B cell (primary cell): ENCODE measurements around the gene CRHR2. TPM values are rescaled to one million over a fixed set of nuclear protein-coding genes. Genes with fewer than 3 reads are reported as not detected.

Experiments used
- ATAC-seq: fragments of 200-7000 bp; cut with Tn5 transposase; one replicate; pipeline ENCODE4 v1.10.0; 2021; ENCODE audit warnings: low read depth, mild to moderate bottlenecking, moderate number of reproducible peaks, moderate library complexity
- CTCF ChIA-PET: fragments of 350-600 bp; sonication (Branson Sonifier 250); formaldehyde crosslinking; loops from one replicate; lab custom pipeline; 2021; ENCODE audit warnings: antibody characterized with exemption, inconsistent platforms; lab: Charles Lee
- POLR2A ChIA-PET: fragments of 350-600 bp; sonication (Branson Sonifier 250); formaldehyde crosslinking; loops from one replicate; lab custom pipeline; 2021; ENCODE audit warnings: antibody characterized with exemption; lab: Charles Lee
- DNase-seq: peaks from one replicate; pipeline ENCODE4 v3.0.0; 2013
- H2AFZ ChIP-seq: 2 replicates; pipeline ENCODE4 v1.6.1; 2012; ENCODE audit warnings: mild to moderate bottlenecking, low read depth, low read length; ENCODE audit not compliant: insufficient read depth, poor library complexity, severe bottlenecking
- H3K27ac ChIP-seq, 2 donors: 1 replicate in 1 of 2; 2 replicates in 1 of 2; pipeline ENCODE4 v1.5.1; 2012 to 2013; ENCODE audit warnings: low read length in 2 of 2, mild to moderate bottlenecking in 2 of 2, moderate library complexity in 1 of 2
- H3K27me3 ChIP-seq, 4 experiments: fragments of 200-600 bp in 1 of 4; sonication (generic) in 1 of 4; replicated peaks in 1 of 4; 1 replicate in 2 of 4; 2 replicates in 2 of 4; pipeline versions ENCODE4 v1.6.1 to v1.7.0; 2013 to 2016; ENCODE audit warnings: low read length in 3 of 4, mild to moderate bottlenecking in 2 of 4, mixed read lengths in 1 of 4, moderate library complexity in 1 of 4; ENCODE audit not compliant: insufficient read depth in 4 of 4, control insufficient read depth in 3 of 4; ENCODE audit errors: control extremely low read depth in 1 of 4
- H3K36me3 ChIP-seq, 2 experiments: replicated peaks in 1 of 2; 1 replicate in 1 of 2; 2 replicates in 1 of 2; pipeline versions ENCODE4 v1.6.1 to v1.7.1; 2013; ENCODE audit warnings: low read length in 1 of 2; ENCODE audit not compliant: insufficient read depth in 2 of 2, control insufficient read depth in 1 of 2; ENCODE audit errors: control extremely low read depth in 1 of 2, extremely low read depth in 1 of 2
- H3K4me1 ChIP-seq, 2 donors: fragments of 200-600 bp in 1 of 2; sonication (generic) in 1 of 2; 1 replicate in 1 of 2; 2 replicates in 1 of 2; pipeline versions ENCODE4 v1.5.1 to v1.6.1; 2013 to 2017; ENCODE audit warnings: low read length in 2 of 2; ENCODE audit not compliant: control insufficient read depth in 2 of 2, insufficient read depth in 2 of 2
- H3K4me2 ChIP-seq: replicated peaks from 2 replicates; pipeline ENCODE3; 2012; ENCODE audit warnings: mild to moderate bottlenecking, low read depth, low read length; ENCODE audit not compliant: poor library complexity, severe bottlenecking
- H3K4me3 ChIP-seq, 5 experiments: fragments of 200-600 bp in 1 of 5; sonication (generic) in 1 of 5; 1 replicate in 3 of 5; 2 replicates in 2 of 5; pipeline versions ENCODE4 v1.5.1 to v1.7.0; 2011 to 2016; ENCODE audit warnings: low read length in 4 of 5, mild to moderate bottlenecking in 4 of 5, low read depth in 2 of 5, control low read depth in 1 of 5, moderate library complexity in 1 of 5; ENCODE audit not compliant: insufficient read depth in 1 of 5; ENCODE audit errors: control extremely low read depth in 1 of 5, extremely low read depth in 1 of 5
- H3K79me2 ChIP-seq: fragments of 200-600 bp; sonication (generic); one replicate; pipeline ENCODE4 v1.6.0; 2016; ENCODE audit warnings: low read length; ENCODE audit not compliant: control insufficient read depth, insufficient read depth
- H3K9ac ChIP-seq: fragments of 200-600 bp; sonication (generic); 2 replicates; pipeline ENCODE4 v1.6.1; 2017; ENCODE audit warnings: mild to moderate bottlenecking, low read length, moderate library complexity
- H3K9me3 ChIP-seq, 3 donors: one replicate each; pipeline versions ENCODE4 v1.6.1 to v1.7.1; 2013; ENCODE audit warnings: low read length in 2 of 3; ENCODE audit not compliant: control insufficient read depth in 2 of 3, insufficient read depth in 1 of 3; ENCODE audit errors: control extremely low read depth in 1 of 3
- H4K20me1 ChIP-seq: 2 replicates; pipeline ENCODE4 v1.6.0; 2012; ENCODE audit warnings: mild to moderate bottlenecking, low read length; ENCODE audit not compliant: insufficient read depth, control insufficient read depth, poor library complexity, severe bottlenecking
- H3K27ac Mint-ChIP-seq: one replicate; pipeline ENCODE4 v1.8.0; 2021; ENCODE audit warnings: mixed read lengths
- H3K27me3 Mint-ChIP-seq: one replicate; pipeline ENCODE4 v1.8.0; 2021; ENCODE audit warnings: mixed read lengths
- H3K4me1 Mint-ChIP-seq: one replicate; pipeline ENCODE4 v1.8.0; 2021; ENCODE audit warnings: mixed read lengths
- H3K4me3 Mint-ChIP-seq: one replicate; pipeline ENCODE4 v1.8.0; 2021; ENCODE audit warnings: mixed read lengths
- H3K9me3 Mint-ChIP-seq: one replicate; pipeline ENCODE4 v1.8.0; 2022; ENCODE audit warnings: mixed read lengths; ENCODE audit not compliant: insufficient read depth
- EZH2 ChIP-seq: IDR thresholded peaks from 2 replicates; pipeline ENCODE4 v1.6.1; 2012; ENCODE audit warnings: borderline replicate concordance, low read depth, mild to moderate bottlenecking, moderate library complexity, low read length; ENCODE audit not compliant: insufficient read depth, poor library complexity, severe bottlenecking
- WGBS: methylation state at CpG from one replicate; pipeline ENCODE4 v1.1.5; 2013; ENCODE audit warnings: missing lambda C conversion rate; ENCODE audit not compliant: insufficient coverage; 5-methylcytosine and 5-hydroxymethylcytosine counted together
- intact Hi-C: fragments of 100-400 bp; cut with micrococcal nuclease; formaldehyde crosslinking; loops from one replicate; pipeline ENCODE4 v1.10.0; 2022
- polyA plus RNA-seq: library from polyadenylated mRNA; depleted of rRNA; stranded (reverse); fragments of >200 nt; gene quantifications from 2 replicates; pipeline ENCODE4 v1.2.3, GENCODE V29; 2012
- total RNA-seq, 2 donors: library from RNA; stranded (reverse); fragments of 120-200 nt in 1 of 2; gene quantifications; 1 replicate in 1 of 2; 2 replicates in 1 of 2; pipeline versions ENCODE4 v1.2.3 to v1.2.4, GENCODE V29; 2013 to 2022
- TF ChIP-seq, protein P1 (sequence below): fragments of 200-600 bp; IDR thresholded peaks from one replicate; pipeline ENCODE4 v1.8.0; 2022; ENCODE audit warnings: antibody characterized with exemption, mild to moderate bottlenecking

The CRHR2 gene
- total and polyA plus RNA-seq, 2 donors (not counting 1 experiment from before 2014, with no cell fraction given), result not detected

- ATAC-seq (no peak), DNase-seq (no peak)
- POLR2A ChIA-PET, result no interaction called here
- H3K36me3 ChIP-seq, result no peaks in the 10 kb centered on the region
- H3K4me1 Mint-ChIP-seq, result no peaks in the 10 kb centered on the region
- no peaks in the 10 kb centered on the region for H3K9me3 Mint-ChIP-seq
- WGBS, result 81% methylated on average over 7 of the region's 8 CpGs
- H3K27me3 Mint-ChIP-seq, result peaks cover 3% of the 10 kb centered on the region
- H3K9ac ChIP-seq, result no peak overlapping the region
- TF ChIP-seq, protein P1, sequence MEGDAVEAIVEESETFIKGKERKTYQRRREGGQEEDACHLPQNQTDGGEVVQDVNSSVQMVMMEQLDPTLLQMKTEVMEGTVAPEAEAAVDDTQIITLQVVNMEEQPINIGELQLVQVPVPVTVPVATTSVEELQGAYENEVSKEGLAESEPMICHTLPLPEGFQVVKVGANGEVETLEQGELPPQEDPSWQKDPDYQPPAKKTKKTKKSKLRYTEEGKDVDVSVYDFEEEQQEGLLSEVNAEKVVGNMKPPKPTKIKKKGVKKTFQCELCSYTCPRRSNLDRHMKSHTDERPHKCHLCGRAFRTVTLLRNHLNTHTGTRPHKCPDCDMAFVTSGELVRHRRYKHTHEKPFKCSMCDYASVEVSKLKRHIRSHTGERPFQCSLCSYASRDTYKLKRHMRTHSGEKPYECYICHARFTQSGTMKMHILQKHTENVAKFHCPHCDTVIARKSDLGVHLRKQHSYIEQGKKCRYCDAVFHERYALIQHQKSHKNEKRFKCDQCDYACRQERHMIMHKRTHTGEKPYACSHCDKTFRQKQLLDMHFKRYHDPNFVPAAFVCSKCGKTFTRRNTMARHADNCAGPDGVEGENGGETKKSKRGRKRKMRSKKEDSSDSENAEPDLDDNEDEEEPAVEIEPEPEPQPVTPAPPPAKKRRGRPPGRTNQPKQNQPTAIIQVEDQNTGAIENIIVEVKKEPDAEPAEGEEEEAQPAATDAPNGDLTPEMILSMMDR, result no peak
- TF ChIP-seq EZH2, result no peak
- no peaks in the 10 kb centered on the region for H4K20me1 ChIP-seq
- no peaks in the 10 kb centered on the region for H3K79me2 ChIP-seq
- CTCF ChIA-PET, result no interaction called here
- no peak overlapping the region for H3K4me2 ChIP-seq
- no peak overlapping the region for H3K4me3 Mint-ChIP-seq
- no peaks in the 10 kb centered on the region for H3K9me3 ChIP-seq
- H3K4me3 ChIP-seq, result no peak overlapping the region
- no peak overlapping the region for H3K27ac ChIP-seq
- H3K27ac Mint-ChIP-seq, result no peak overlapping the region
- intact Hi-C loops, result no loop called here
- H3K4me1 ChIP-seq, result no peaks in the 10 kb centered on the region
- H2AFZ ChIP-seq, result no peak overlapping the region
- H3K27me3 ChIP-seq, result no peaks in the 10 kb centered on the region
These were observed 17.2 kb downstream of the CRHR2 start for GRCh38 chr7:30665043-30665442.

GRCh38 chr7:30664184-30664885 is 17.9 kb downstream of the CRHR2 start:
- Histone ChIP-seq H2AFZ (no peak overlapping the region), H3K9me3 (no peaks in the 10 kb centered on the region), H3K4me1 (no peaks in the 10 kb centered on the region), H3K9ac (no peak overlapping the region), H3K36me3 (no peaks in the 10 kb centered on the region), H3K4me2 (no peak overlapping the region), H3K4me3 (no peak overlapping the region), H3K27me3 (no peaks in the 10 kb centered on the region), H3K27ac (no peak overlapping the region), H3K79me2 (no peaks in the 10 kb centered on the region), H4K20me1 (no peaks in the 10 kb centered on the region)
- H3K27ac Mint-ChIP-seq, result no peak overlapping the region
- H3K27me3 Mint-ChIP-seq, result peaks cover 3% of the 10 kb centered on the region
- WGBS, result 66% methylated on average over 2 of the region's 2 CpGs
- H3K4me3 Mint-ChIP-seq, result no peak overlapping the region
- DNase-seq (no peak), ATAC-seq (no peak)
- H3K4me1 Mint-ChIP-seq, result no peaks in the 10 kb centered on the region
- ChIA-PET POLR2A (no interaction called here), CTCF (no interaction called here)
- intact Hi-C loops, result no loop called here
- no peak for TF ChIP-seq EZH2
- TF ChIP-seq, protein P1, result no peak
- H3K9me3 Mint-ChIP-seq, result no peaks in the 10 kb centered on the region
